ENCODE results near the gene ZDHHC13. TPM values are rescaled to one million over a fixed set of nuclear protein-coding genes. Genes with fewer than 3 reads are reported as not detected.

Gene ZDHHC13
- total RNA-seq, 1 donor from 2014 or later = 5.2 TPM

GRCh38 chr11:19204836-19205235 lies 87.9 kb downstream of the ZDHHC13 start:
- Histone ChIP-seq H3K4me1 (no peaks in the 10 kb centered on the region), H3K9me3 (no peaks in the 10 kb centered on the region), H3K27me3 (no peaks in the 10 kb centered on the region), H3K36me3 (no peaks in the 10 kb centered on the region), H3K4me3 (no peak overlapping the region), H3K27ac (no peak overlapping the region)
- intact Hi-C loops (cut with DNase I) = no loop called here
- no peak for DNase-seq (ENCODE audit: low spot score in 2 of 2)
- no peak for TF ChIP-seq CTCF (IDR thresholded peaks at IDR 0.05)

- no peak for DNase-seq (ENCODE audit: low spot score in 2 of 2)
- no peak for TF ChIP-seq CTCF (IDR thresholded peaks at IDR 0.05)
- Histone ChIP-seq H3K4me1 (no peaks in the 10 kb centered on the region), H3K27me3 (no peaks in the 10 kb centered on the region), H3K27ac (no peak overlapping the region), H3K4me3 (no peak overlapping the region), H3K9me3 (no peaks in the 10 kb centered on the region), H3K36me3 (no peaks in the 10 kb centered on the region)
- intact Hi-C loops (cut with DNase I) = no loop called here
These were observed 91.2 kb downstream of the ZDHHC13 start for GRCh38 chr11:19208181-19208580.

- no peaks in the 10 kb centered on the region for H3K36me3 ChIP-seq
- DNase-seq (ENCODE audit: low spot score in 2 of 2) = no peak
- intact Hi-C loops (cut with DNase I) = no loop called here
- no peak overlapping the region for H3K4me3 ChIP-seq
- H3K4me1 ChIP-seq = no peaks in the 10 kb centered on the region
- H3K27me3 ChIP-seq = no peaks in the 10 kb centered on the region
- H3K9me3 ChIP-seq = no peaks in the 10 kb centered on the region
- no peak for TF ChIP-seq CTCF (IDR thresholded peaks at IDR 0.05)
- H3K27ac ChIP-seq = no peak overlapping the region
These were observed 92.1 kb downstream of the ZDHHC13 start for GRCh38 chr11:19208959-19209546.

GRCh38 chr11:19209617-19210370 lies 92.8 kb downstream of the ZDHHC13 start:
- TF ChIP-seq CTCF (IDR thresholded peaks at IDR 0.05) = no peak
- no peak overlapping the region for H3K27ac ChIP-seq
- DNase-seq (ENCODE audit: low spot score in 2 of 2) = no peak
- no peak overlapping the region for H3K4me3 ChIP-seq
- H3K27me3 ChIP-seq = no peaks in the 10 kb centered on the region
- H3K36me3 ChIP-seq = no peaks in the 10 kb centered on the region
- H3K9me3 ChIP-seq = no peaks in the 10 kb centered on the region
- intact Hi-C loops (cut with DNase I) = no loop called here
- H3K4me1 ChIP-seq = no peaks in the 10 kb centered on the region

GRCh38 chr11:19216021-19216420 lies 99.1 kb downstream of the ZDHHC13 start:
- Histone ChIP-seq H3K4me3 (no peak overlapping the region), H3K27me3 (no peaks in the 10 kb centered on the region), H3K9me3 (no peaks in the 10 kb centered on the region), H3K27ac (no peak overlapping the region), H3K4me1 (no peaks in the 10 kb centered on the region), H3K36me3 (no peaks in the 10 kb centered on the region)
- intact Hi-C loops (cut with DNase I) = no loop called here
- TF ChIP-seq CTCF (IDR thresholded peaks at IDR 0.05) = no peak
- no peak for DNase-seq (ENCODE audit: low spot score in 2 of 2)
